H9 (cell line): ENCODE data around the gene ZNF446. TPM values are rescaled to one million over a fixed set of nuclear protein-coding genes. Genes with fewer than 3 reads are reported as not detected.

ENCODE experiments used
- DNase-seq: peaks from one replicate; pipeline ENCODE4 v3.0.0-alpha.2; 2017
- H2AFZ ChIP-seq: one replicate; pipeline ENCODE4 v1.6.1; 2013; ENCODE audit warnings: mild to moderate bottlenecking, low read length, control low read depth, moderate library complexity
- H2AK5ac ChIP-seq: 2 replicates; pipeline ENCODE4 v1.6.1; 2013; ENCODE audit warnings: low read length, control low read depth, mixed read lengths; ENCODE audit not compliant: insufficient read length
- H2BK120ac ChIP-seq: one replicate; pipeline ENCODE4 v1.6.1; 2013; ENCODE audit warnings: low read depth, mild to moderate bottlenecking, low read length, control low read depth, inconsistent platforms; ENCODE audit not compliant: poor library complexity, severe bottlenecking
- H2BK12ac ChIP-seq: 2 replicates; pipeline ENCODE4 v1.6.1; 2013; ENCODE audit warnings: low read length, control low read depth, mixed read lengths, low read depth; ENCODE audit not compliant: insufficient read length
- H2BK15ac ChIP-seq: 2 replicates; pipeline ENCODE4 v1.6.1; 2013; ENCODE audit warnings: low read depth, low read length, control low read depth
- H2BK20ac ChIP-seq: one replicate; pipeline ENCODE4 v1.6.1; 2013; ENCODE audit warnings: low read depth, mild to moderate bottlenecking, low read length, control low read depth, inconsistent platforms; ENCODE audit not compliant: poor library complexity, severe bottlenecking
- H2BK5ac ChIP-seq: 2 replicates; pipeline ENCODE4 v1.6.1; 2013; ENCODE audit warnings: low read length, control low read depth, mixed read lengths; ENCODE audit not compliant: insufficient read length
- H3K14ac ChIP-seq: 2 replicates; pipeline ENCODE4 v1.6.1; 2013; ENCODE audit warnings: low read length, control low read depth; ENCODE audit not compliant: insufficient read depth
- H3K18ac ChIP-seq: 2 replicates; pipeline ENCODE4 v1.6.1; 2013; ENCODE audit warnings: low read depth, mild to moderate bottlenecking, mixed read lengths, low read length, control low read depth; ENCODE audit not compliant: insufficient read length
- H3K23ac ChIP-seq: 2 replicates; pipeline ENCODE4 v1.6.1; 2013; ENCODE audit warnings: low read length, control low read depth, mixed read lengths, low read depth; ENCODE audit not compliant: insufficient read length
- H3K23me2 ChIP-seq: 2 replicates; pipeline ENCODE4 v1.6.1; 2013; ENCODE audit warnings: low read depth, mild to moderate bottlenecking, mixed read lengths, low read length, control low read depth; ENCODE audit not compliant: insufficient read length, poor library complexity, severe bottlenecking
- H3K27ac ChIP-seq: 2 replicates; pipeline ENCODE4 v1.5.1; 2013; ENCODE audit warnings: low read length, control low read depth, mixed read lengths, low read depth; ENCODE audit not compliant: insufficient read length
- H3K27me3 ChIP-seq: 2 replicates; pipeline ENCODE4 v1.6.1; 2013; ENCODE audit warnings: low read length, control low read depth, inconsistent platforms; ENCODE audit not compliant: insufficient read depth
- H3K4ac ChIP-seq: 2 replicates; pipeline ENCODE4 v1.6.1; 2013; ENCODE audit warnings: low read depth, mild to moderate bottlenecking, control low read depth, inconsistent platforms, low read length, moderate library complexity
- H3K4me1 ChIP-seq: 2 replicates; pipeline ENCODE4 v1.6.1; 2013; ENCODE audit warnings: low read length, control low read depth, inconsistent platforms; ENCODE audit not compliant: insufficient read depth
- H3K4me2 ChIP-seq: 2 replicates; pipeline ENCODE4 v1.6.1; 2013; ENCODE audit warnings: low read length, control low read depth, mixed read lengths; ENCODE audit not compliant: insufficient read length, insufficient read depth
- H3K56ac ChIP-seq: 2 replicates; pipeline ENCODE4 v1.6.1; 2013; ENCODE audit warnings: low read depth, mild to moderate bottlenecking, mixed read lengths, low read length, control low read depth; ENCODE audit not compliant: insufficient read length
- H3K79me1 ChIP-seq: 2 replicates; pipeline ENCODE4 v1.6.1; 2013; ENCODE audit warnings: low read depth, mild to moderate bottlenecking, moderate library complexity, low read length, control low read depth, inconsistent platforms; ENCODE audit not compliant: insufficient read depth, poor library complexity, severe bottlenecking
- H3K79me2 ChIP-seq: 2 replicates; pipeline ENCODE4 v1.6.1; 2013; ENCODE audit warnings: low read length, control low read depth, inconsistent platforms; ENCODE audit not compliant: insufficient read depth
- H3K9ac ChIP-seq: 2 replicates; pipeline ENCODE4 v1.6.1; 2013; ENCODE audit warnings: low read length, control low read depth, mixed read lengths; ENCODE audit not compliant: insufficient read length; ENCODE audit errors: extremely low read depth
- H3K9me3 ChIP-seq: one replicate; pipeline ENCODE4 v1.6.1; 2013; ENCODE audit warnings: low read depth, low read length, inconsistent platforms; ENCODE audit not compliant: control insufficient read depth
- H3T11ph ChIP-seq: one replicate; pipeline ENCODE4 v1.6.1; 2013; ENCODE audit warnings: mild to moderate bottlenecking, low read length, control low read depth, inconsistent platforms
- H4K20me1 ChIP-seq: one replicate; pipeline ENCODE4 v1.6.1; 2013; ENCODE audit not compliant: control insufficient read depth, insufficient read length, insufficient read depth
- H4K5ac ChIP-seq: 2 replicates; pipeline ENCODE4 v1.6.1; 2013; ENCODE audit warnings: low read depth, mild to moderate bottlenecking, mixed read lengths, low read length, control low read depth; ENCODE audit not compliant: insufficient read length
- H4K8ac ChIP-seq: replicated peaks from 2 replicates; pipeline ENCODE4 v1.6.1; 2013; ENCODE audit warnings: low read length, control low read depth, mixed read lengths, low read depth; ENCODE audit not compliant: insufficient read length
- H4K91ac ChIP-seq: 2 replicates; pipeline ENCODE4 v1.6.1; 2013; ENCODE audit warnings: low read depth, mild to moderate bottlenecking, moderate library complexity, mixed read lengths, low read length, control low read depth; ENCODE audit not compliant: insufficient read length
- H3K27ac Mint-ChIP-seq, 3 experiments: 2 replicates in 2 of 3; 3 replicates in 1 of 3; pipeline ENCODE4 v1.8.0; 2020 to 2021; ENCODE audit warnings: mixed read lengths in 3 of 3, mild to moderate bottlenecking in 1 of 3, moderate library complexity in 1 of 3
- H3K27me3 Mint-ChIP-seq: 2 replicates; pipeline ENCODE4 v1.8.0; 2021; ENCODE audit warnings: low read depth, mild to moderate bottlenecking, moderate library complexity, mixed read lengths
- H3K36me3 Mint-ChIP-seq, 3 experiments: 2 replicates in 2 of 3; 3 replicates in 1 of 3; pipeline ENCODE4 v1.8.0; 2020 to 2021; ENCODE audit warnings: low read depth in 3 of 3, mixed read lengths in 3 of 3; ENCODE audit not compliant: insufficient read depth in 1 of 3
- H3K4me1 Mint-ChIP-seq, 2 experiments: 2 replicates each; pipeline ENCODE4 v1.8.0; 2020; ENCODE audit warnings: mixed read lengths in 2 of 2
- H3K4me3 Mint-ChIP-seq, 2 experiments: 2 replicates in 1 of 2; 3 replicates in 1 of 2; pipeline ENCODE4 v1.8.0; 2020 to 2021; ENCODE audit warnings: mild to moderate bottlenecking in 2 of 2, mixed read lengths in 2 of 2, moderate library complexity in 1 of 2
- H3K9me3 Mint-ChIP-seq, 2 experiments: 2 replicates in 1 of 2; 3 replicates in 1 of 2; pipeline ENCODE4 v1.8.0; 2020; ENCODE audit warnings: mild to moderate bottlenecking in 2 of 2, mixed read lengths in 2 of 2, moderate library complexity in 1 of 2
- CTCF ChIP-seq: fragments of 200-600 bp; sonication (generic); conservative IDR thresholded peaks from 3 replicates; pipeline ENCODE4 v1.8.0; 2021; ENCODE audit warnings: antibody characterized with exemption, mild to moderate bottlenecking
- WGBS: extraction: QIAGEN DNeasy Blood & Tissue Kit; methylation state at CpG from one replicate; pipeline ENCODE4 v1.1.7; 2013; ENCODE audit warnings: missing lambda C conversion rate, low lambda C conversion rate, mixed read lengths; ENCODE audit not compliant: insufficient read length; ENCODE audit errors: extremely low coverage; 5-methylcytosine and 5-hydroxymethylcytosine counted together
- total RNA-seq: library from RNA; stranded (reverse); gene quantifications from 2 replicates; pipeline ENCODE4 v1.2.1, GENCODE V29; 2021

Gene ZNF446
- total RNA-seq, 1 experiment from 2014 or later = 7.6 TPM

- H2BK15ac ChIP-seq = no peak overlapping the region
- no CpG with 5 or more reads among the region's 7 CpGs for WGBS
- no peak overlapping the region for H2AK5ac ChIP-seq
- no peak overlapping the region for H3K4ac ChIP-seq
- H3K23me2 ChIP-seq = peaks cover 7% of the 10 kb centered on the region
- H3K27me3 Mint-ChIP-seq = no peaks in the 10 kb centered on the region; the same call in 1 of the 2 replicates
- peak; percentile 22 for DNase-seq
- H4K20me1 ChIP-seq = no peaks in the 10 kb centered on the region
- H3K18ac ChIP-seq = no peak overlapping the region
- no peak overlapping the region for H2BK5ac ChIP-seq
- H3K56ac ChIP-seq = no peak overlapping the region
- H4K8ac ChIP-seq = no peak overlapping the region
- peaks cover 9 to 13% of the 10 kb centered on the region in 2 experiments for H3K4me1 Mint-ChIP-seq
- H3K4me1 ChIP-seq = no peaks in the 10 kb centered on the region
- no peak overlapping the region for H3K27ac ChIP-seq
- no peak overlapping the region for H3K27ac Mint-ChIP-seq
- H3K9me3 Mint-ChIP-seq = no peaks in the 10 kb centered on the region
- H3K9ac ChIP-seq = no peak overlapping the region
- H3T11ph ChIP-seq = no peak overlapping the region
- H4K5ac ChIP-seq = no peak overlapping the region
- H3K27me3 ChIP-seq = no peaks in the 10 kb centered on the region
- H3K4me3 Mint-ChIP-seq = peak overlapping the region in 1 of 2 experiments; percentile 21; a peak in 1 of 5 replicates
- no peak overlapping the region for H3K4me2 ChIP-seq
- H3K9me3 ChIP-seq = no peaks in the 10 kb centered on the region
- H3K23ac ChIP-seq = no peak overlapping the region
- H2BK12ac ChIP-seq = no peak overlapping the region
- no peak for TF ChIP-seq CTCF
- no peaks in the 10 kb centered on the region for H3K79me1 ChIP-seq
- H4K91ac ChIP-seq = no peak overlapping the region
- H3K14ac ChIP-seq = no peak overlapping the region
- H2BK120ac ChIP-seq = no peak overlapping the region
- no peaks in the 10 kb centered on the region for H3K79me2 ChIP-seq
- H2BK20ac ChIP-seq = no peak overlapping the region
- peaks cover 0 to 7% (median 2%) of the 10 kb centered on the region in 3 experiments; a peak in 3 of 7 replicates for H3K36me3 Mint-ChIP-seq
- no peak overlapping the region for H2AFZ ChIP-seq
These were observed 3.2 kb downstream of the ZNF446 start for GRCh38 chr19:58479303-58479702.
